Measurements from ENCODE around the gene SCARF2. TPM values are rescaled to one million over a fixed set of nuclear protein-coding genes. Genes with fewer than 3 reads are reported as not detected.

The SCARF2 gene
- total and polyA plus RNA-seq, 2 of the 13 experiments (the other 11 are each of a cell fraction or from before 2014, with no cell fraction given), result 3.3 to 6.2 TPM

DNA sequence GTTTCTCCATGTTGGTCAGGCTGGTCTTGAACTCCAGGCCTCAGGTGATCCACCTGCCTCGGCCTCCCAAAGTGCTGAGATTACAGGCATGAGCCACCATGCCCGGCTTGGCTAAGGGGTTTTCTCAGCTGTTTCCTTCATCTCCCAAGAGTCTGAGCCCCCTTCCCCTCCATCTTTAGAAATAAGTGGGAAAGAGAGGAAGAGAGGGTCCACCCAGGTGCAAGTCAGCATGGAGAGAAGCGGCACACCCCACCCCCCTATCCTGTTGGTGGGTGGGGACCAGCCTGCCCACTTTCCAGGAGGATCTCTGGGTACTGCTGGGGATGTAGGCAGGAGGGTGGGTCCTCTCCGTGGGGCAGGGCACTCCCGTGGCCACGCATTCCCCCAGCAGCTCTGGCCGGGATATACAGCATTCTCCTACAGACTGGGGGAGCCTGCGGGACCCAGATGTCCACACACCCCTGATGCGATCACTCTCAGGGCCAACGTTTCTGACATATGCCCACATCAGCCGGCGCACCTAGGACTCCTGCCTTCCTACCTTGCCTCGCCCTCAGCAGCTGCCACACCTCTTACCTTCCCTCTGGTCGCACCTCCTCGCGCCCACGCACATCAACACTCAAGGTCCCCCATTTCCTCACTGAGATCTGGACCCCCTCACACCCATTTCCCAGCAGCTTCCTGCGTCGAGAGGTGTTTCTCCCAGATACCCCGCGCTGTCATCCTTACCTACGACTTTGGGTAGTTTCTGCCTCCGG, 8.9 kb downstream of the SCARF2 start:
- 97% methylated on average over 23 of the region's 23 CpGs for WGBS (ENCODE audit: low lambda C conversion rate)
- Histone ChIP-seq H3K9me3 (ENCODE audit: low read length) (no peaks in the 10 kb centered on the region), H2AFZ (ENCODE audit: low read length) (no peak overlapping the region), H3K9ac (ENCODE audit: insufficient read depth, low read depth, low read length) (no peak overlapping the region), H3K4me3 (replicated peaks in 1 of 3; ENCODE audit: insufficient read depth in 1 of 3, low read depth in 2 of 3, low read length in 3 of 3) (no peak overlapping the region), H4K20me1 (ENCODE audit: insufficient read depth, low read length) (no peaks in the 10 kb centered on the region), H3K27ac (ENCODE audit: extremely low read length, insufficient read depth, low read length) (no peak overlapping the region), H3K4me2 (ENCODE audit: low read depth, low read length) (no peak overlapping the region), H3K79me2 (ENCODE audit: insufficient read depth, low read length) (peaks cover 5% of the 10 kb centered on the region), H3K36me3 (replicated peaks in 1 of 2; ENCODE audit: control insufficient read depth in 1 of 2, insufficient read depth in 2 of 2, low read length in 2 of 2) (peaks cover 9 to 13% of the 10 kb centered on the region in 2 experiments; a peak in 4 of 5 replicates), H3K27me3 (ENCODE audit: control insufficient read depth in 1 of 2, insufficient read depth in 2 of 2, low read length in 2 of 2) (no peaks in the 10 kb centered on the region), H3K4me1 (ENCODE audit: insufficient read depth, low read length) (peaks cover 22% of the 10 kb centered on the region)
- FAIRE-seq, result no peak
- ChIA-PET POLR2A (no interaction called here), CTCF (ENCODE audit: low intra/inter-chr PET ratio, low total read pairs) (no interaction called here)
- no peak for ATAC-seq
- in situ Hi-C loops (cut with HindIII; ENCODE audit: extremely low pct_ligation_motif_present, low pct_unique_long_range_greater_than_20kb), result no loop called here
- TF ChIP-seq, protein P1, sequence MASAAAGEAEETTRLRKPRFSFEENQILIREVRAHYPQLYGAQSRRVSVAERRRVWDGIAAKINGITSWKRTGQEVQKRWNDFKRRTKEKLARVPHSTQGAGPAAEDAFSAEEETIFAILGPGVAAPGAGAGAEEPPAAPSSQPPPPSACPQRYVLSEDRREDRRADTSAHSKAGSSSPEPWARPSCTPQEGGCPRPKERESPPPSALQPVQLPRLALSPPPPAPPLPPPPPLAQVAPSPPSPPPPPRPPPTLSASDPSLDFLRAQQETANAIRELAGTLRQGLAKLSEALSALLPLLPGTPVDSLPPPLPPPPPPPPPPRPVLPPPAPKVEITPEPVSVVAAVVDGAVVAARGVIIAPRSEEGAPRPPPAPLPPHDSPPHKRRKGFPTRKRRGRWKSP (CRISPR knock-in tag; IDR thresholded peaks at IDR 0.05), result no peak
- TF ChIP-seq FOXC1 (CRISPR knock-in tag; IDR thresholded peaks at IDR 0.05; ENCODE audit: borderline replicate concordance) (no peak), ETV5 (CRISPR knock-in tag; IDR thresholded peaks at IDR 0.05; ENCODE audit: borderline replicate concordance) (no peak), SMARCC2 (IDR thresholded peaks at IDR 0.05) (no peak), NR3C1 (CRISPR knock-in tag; IDR thresholded peaks at IDR 0.05) (no peak)
- TF ChIP-seq, protein P2, sequence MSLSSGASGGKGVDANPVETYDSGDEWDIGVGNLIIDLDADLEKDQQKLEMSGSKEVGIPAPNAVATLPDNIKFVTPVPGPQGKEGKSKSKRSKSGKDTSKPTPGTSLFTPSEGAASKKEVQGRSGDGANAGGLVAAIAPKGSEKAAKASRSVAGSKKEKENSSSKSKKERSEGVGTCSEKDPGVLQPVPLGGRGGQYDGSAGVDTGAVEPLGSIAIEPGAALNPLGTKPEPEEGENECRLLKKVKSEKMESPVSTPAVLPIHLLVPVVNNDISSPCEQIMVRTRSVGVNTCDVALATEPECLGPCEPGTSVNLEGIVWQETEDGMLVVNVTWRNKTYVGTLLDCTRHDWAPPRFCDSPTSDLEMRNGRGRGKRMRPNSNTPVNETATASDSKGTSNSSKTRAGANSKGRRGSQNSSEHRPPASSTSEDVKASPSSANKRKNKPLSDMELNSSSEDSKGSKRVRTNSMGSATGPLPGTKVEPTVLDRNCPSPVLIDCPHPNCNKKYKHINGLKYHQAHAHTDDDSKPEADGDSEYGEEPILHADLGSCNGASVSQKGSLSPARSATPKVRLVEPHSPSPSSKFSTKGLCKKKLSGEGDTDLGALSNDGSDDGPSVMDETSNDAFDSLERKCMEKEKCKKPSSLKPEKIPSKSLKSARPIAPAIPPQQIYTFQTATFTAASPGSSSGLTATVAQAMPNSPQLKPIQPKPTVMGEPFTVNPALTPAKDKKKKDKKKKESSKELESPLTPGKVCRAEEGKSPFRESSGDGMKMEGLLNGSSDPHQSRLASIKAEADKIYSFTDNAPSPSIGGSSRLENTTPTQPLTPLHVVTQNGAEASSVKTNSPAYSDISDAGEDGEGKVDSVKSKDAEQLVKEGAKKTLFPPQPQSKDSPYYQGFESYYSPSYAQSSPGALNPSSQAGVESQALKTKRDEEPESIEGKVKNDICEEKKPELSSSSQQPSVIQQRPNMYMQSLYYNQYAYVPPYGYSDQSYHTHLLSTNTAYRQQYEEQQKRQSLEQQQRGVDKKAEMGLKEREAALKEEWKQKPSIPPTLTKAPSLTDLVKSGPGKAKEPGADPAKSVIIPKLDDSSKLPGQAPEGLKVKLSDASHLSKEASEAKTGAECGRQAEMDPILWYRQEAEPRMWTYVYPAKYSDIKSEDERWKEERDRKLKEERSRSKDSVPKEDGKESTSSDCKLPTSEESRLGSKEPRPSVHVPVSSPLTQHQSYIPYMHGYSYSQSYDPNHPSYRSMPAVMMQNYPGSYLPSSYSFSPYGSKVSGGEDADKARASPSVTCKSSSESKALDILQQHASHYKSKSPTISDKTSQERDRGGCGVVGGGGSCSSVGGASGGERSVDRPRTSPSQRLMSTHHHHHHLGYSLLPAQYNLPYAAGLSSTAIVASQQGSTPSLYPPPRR (CRISPR knock-in tag; IDR thresholded peaks at IDR 0.05; ENCODE audit: borderline replicate concordance), result no peak
- no peak for DNase-seq (ENCODE audit: low spot score)
- TSS peak; percentile 37 for BruUV-seq (replicated peaks)
- intact Hi-C loops (cut with micrococcal nuclease; ENCODE audit: unreplicated experiment), result loop anchor here (10.0 kb wide), 1 partner anchor 66 kb away; the partner anchor contains the start of gene KLHL22

All from HepG2 (cell line).